Measurements from ENCODE around the gene JSRP1.

Gene JSRP1, protein sequence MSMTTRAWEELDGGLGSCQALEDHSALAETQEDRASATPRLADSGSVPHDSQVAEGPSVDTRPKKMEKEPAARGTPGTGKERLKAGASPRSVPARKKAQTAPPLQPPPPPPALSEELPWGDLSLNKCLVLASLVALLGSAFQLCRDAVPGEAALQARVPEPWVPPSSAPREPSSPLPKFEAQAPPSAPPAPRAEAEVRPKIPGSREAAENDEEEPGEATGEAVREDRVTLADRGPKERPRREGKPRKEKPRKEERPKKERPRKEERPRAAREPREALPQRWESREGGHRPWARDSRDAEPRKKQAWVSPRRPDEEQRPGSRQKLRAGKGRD

GRCh38 chr19:2255982-2256685, at the start of gene JSRP1:
TSS of gene JSRP1 (minus strand) at chr19:2256417. CDS start at chr19:2255314, 1,103 bp downstream.
- peak; percentile 43 for DNase-seq

- no peak for DNase-seq
These were observed 49.4 kb upstream of the JSRP1 start for GRCh38 chr19:2305452-2306280.

GRCh38 chr19:2303211-2303798, 47.1 kb upstream of the JSRP1 start:
- no peak for DNase-seq

GRCh38 chr19:2302319-2303210, 46.3 kb upstream of the JSRP1 start:
- peak; percentile 67 for DNase-seq

DNA sequence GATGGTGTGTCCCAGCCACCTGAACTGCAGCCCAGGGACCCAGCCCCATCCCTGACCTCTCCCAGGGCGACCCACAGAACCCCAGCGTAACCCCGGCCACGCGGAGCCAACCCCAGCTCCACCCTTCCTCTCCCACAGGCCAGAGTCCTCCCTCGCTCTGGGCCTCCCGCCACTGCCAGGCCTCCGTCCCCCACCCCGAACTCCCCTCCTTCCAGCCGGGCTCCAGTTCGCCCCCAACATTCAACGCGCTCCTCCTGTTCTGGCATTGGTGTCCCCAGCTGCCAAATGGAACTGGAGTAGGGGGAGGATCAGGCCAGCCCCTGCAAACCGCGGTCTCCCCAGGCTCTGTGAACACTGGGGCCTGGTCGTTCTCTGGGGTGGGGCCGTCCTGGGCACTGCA, 44.3 kb upstream of the JSRP1 start:
- DNase-seq = no peak

DNA sequence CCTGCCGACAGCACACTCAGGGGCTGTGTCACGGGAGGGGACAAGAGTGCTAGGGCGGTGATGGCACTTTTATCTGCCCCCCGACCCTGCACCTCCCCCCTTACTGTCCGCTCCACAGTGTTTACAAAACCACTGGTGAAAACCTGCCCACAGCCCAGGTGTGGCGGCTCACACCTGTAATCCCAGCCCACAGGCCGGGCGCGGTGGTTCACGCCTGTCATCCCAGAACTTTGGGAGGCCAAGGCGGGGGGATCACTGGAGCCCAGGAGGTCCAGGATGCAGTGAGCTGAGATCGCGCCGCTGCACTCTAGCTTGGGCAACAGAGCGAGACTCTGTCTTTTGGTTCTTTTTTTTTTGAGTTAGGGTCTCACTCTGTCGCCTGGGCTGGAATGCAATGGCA, 39.9 kb upstream of the JSRP1 start:
- DNase-seq = no peak

- no peak for DNase-seq
These were observed 38.6 kb upstream of the JSRP1 start for GRCh38 chr19:2294687-2295335.

DNA sequence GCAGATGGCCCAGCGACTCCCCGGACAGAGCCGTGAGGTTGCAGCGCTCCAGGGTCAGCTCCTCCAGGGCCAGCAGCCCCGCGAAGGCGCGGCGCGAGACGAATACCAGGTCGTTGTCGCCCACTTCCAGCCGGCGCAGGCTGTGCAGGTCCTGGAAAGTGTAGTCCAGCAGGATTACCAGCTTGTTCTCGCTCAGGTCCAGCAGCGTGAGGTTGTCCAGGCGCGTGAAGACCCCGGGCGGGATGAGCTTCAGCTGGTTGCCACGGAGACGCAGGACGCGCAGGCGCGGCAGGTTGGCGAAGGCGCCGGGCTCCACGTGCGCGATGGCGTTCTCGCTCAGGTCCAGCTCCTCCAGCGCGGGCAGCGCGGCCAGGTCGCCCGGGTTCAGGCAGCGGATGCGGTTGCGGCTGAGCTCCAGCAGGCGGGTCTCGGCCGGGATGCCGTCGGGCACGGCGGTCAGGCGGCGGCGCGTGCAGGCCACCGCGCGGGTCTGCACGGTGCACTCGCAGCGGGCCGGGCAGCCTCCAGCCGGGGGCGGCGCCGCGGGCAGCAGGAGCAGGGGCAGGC, 35.1 kb upstream of the JSRP1 start:
- DNase-seq = no peak

DNA sequence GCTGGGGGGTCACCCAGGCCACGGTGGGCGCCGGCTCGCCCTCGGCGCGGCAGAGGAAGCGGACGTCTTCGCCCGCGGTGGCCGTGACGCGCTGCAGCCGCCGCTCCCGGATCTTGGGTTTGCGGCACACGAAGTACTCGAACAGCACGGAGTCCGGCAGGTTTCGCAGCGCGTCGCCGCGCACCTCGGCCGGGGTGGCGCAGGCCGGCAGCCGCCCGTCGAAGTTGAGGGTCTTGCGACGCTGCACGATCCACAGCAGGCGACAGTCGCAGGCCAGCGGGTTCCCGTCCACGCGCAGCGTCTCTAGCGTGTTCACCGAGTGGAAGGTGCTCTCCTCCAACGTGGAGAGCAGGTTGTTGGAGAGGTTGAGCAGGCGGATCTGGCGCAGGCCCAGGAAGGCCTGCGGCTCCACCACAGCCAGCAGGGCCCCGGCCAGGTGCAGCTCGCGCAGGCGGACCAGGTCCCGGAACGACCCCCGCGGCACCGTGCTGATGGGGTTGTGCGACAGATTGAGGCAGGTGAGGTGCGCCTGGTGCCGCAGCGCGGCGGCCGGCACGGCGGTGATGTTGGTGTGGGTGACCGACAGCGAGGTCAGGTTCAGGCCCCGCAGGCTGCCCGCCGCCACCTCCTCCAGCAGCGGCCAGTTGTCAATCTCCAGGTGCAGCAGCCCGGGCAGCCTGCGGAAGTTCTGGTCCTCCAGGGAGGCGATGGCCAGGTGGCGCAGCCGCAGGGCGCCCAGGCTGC, 34.4 kb upstream of the JSRP1 start:
- DNase-seq = no peak

- DNase-seq = peak; percentile 72
These were observed 33.7 kb upstream of the JSRP1 start for GRCh38 chr19:2289714-2290435.

GRCh38 chr19:2288818-2289713, 32.8 kb upstream of the JSRP1 start:
- no peak for DNase-seq

DNA sequence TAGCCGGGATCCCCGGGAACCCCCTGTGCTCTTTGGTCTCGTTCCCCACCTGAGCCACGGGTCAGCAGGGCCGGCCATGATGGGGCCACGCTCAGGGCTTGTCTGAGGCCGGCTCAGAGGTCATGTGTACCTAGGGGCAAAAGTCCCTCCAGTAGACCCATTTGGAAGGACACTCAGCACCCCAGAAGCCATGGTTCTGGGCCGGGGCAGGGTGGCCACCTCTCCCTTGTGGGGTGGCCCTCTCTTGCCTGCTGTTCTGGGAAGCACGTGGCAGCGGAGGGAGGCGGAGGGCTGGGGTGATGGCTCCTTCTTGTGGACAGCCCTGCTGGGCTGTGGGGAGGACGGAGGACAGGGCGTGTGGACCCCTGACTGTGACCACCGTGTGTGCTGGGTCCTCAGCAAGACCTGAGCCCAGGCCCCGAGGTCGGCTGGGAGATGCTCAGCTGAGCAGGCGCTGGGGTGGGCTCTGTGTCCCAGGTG, 32.2 kb upstream of the JSRP1 start:
- no peak for DNase-seq

DNA sequence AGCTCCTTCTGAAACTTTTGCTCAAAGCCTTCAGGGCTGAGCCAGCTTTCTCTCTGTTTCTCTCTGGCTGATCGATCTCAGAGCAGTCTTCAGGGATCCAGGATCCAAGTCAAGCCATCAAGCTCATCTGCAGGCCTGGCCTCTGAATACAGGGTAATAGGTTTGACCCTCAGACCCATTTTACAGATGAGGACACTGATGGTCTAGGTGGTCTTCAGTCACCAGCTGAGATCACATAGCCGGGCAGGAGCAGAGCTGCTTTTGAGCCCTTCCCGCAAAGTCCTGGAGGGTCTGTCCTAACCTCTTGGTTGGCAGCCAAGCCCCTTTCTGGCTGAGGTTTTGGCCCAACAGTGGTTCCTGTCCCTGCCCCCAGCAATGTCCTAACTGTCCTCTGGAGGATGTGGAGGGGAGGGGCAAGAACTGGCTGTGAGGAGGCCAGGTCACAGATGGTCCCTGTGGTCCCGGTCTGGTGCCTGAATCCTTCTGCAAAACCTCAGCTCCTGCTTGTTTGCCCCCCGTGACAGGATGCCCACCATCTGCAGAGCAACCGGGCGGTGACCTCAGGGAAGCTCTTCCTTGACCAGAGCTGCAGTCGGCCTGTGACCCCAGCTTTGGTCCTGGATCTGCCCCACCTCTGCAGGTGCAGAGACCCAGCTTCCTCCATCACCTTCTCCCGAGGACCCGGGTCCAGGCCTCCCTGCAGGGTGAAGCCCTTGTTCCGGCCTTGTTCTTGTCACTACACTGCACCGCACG, 31.5 kb upstream of the JSRP1 start:
- no peak for DNase-seq

- DNase-seq = no peak
These were observed 30.4 kb upstream of the JSRP1 start for GRCh38 chr19:2286402-2287140.

GRCh38 chr19:2283835-2284507, 27.8 kb upstream of the JSRP1 start:
- DNase-seq = no peak

DNA sequence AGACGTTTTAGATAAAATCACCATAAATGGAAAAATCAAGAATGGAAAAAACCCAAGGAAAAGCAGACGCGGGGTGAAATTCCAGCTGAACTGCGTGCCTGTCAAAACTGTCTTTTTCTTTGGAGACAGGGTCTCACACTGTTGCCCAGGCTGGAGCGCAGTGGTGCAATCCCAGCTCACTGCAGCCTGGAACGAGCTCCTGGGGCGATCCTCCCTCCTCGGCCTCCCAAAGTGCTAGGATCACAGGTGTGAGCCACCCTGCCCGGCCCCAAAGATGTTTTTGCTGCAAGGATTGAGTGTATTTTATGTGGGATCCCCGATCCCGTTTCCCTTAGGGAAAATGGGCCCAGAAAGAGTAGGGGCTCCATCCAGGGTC, 26.6 kb upstream of the JSRP1 start:
- no peak for DNase-seq

Measured in CD4-positive, alpha-beta T cell treated with Interferon gamma for 1 hour (primary cell).